ENCODE measurements around the gene MOB1B. TPM values are rescaled to one million over a fixed set of nuclear protein-coding genes. Genes with fewer than 3 reads are reported as not detected.
"Not testable (repeated sequence)": the region's sequence is repeated elsewhere in the genome, so short reads cannot be mapped to it uniquely, and the experiment has no call there.

Gene MOB1B
- total and polyA plus RNA-seq, 5 donors: 5.6 to 26.2 (median 18.7) TPM

- Histone ChIP-seq H3K4me3 (ENCODE audit: low read length) (peak overlapping the region; percentile 80), H3K27me3 (ENCODE audit: control insufficient read depth, insufficient read depth) (no peaks in the 10 kb centered on the region), H3K4me1 (ENCODE audit: control insufficient read depth, insufficient read depth, low read length) (peaks cover 3% of the 10 kb centered on the region), H3K27ac (ENCODE audit: low read length) (no peak overlapping the region), H3K9me3 (ENCODE audit: control insufficient read depth, low read length) (no peaks in the 10 kb centered on the region)
- no peak for ATAC-seq
- intact Hi-C loops (cut with DNase I): loop anchor here in 3 of 4 donors (10.0 kb wide), 2 partner anchors 150 to 160 kb away; partner anchors contain the start of gene GRSF1 (in 2 of the 3)
- DNase-seq: no peak
- WGBS: 73% methylated on average over 10 of the region's 10 CpGs
Observed at GRCh38 chr4:70994387-70995099, 92.4 kb downstream of the MOB1B start.

- no peak overlapping the region for H3K4me3 ChIP-seq (ENCODE audit: low read length)
- no peaks in the 10 kb centered on the region for H3K27me3 ChIP-seq (ENCODE audit: control insufficient read depth, insufficient read depth)
- intact Hi-C loops (cut with DNase I): loop anchor here in 3 of 4 donors (10.0 kb wide), 2 partner anchors 151 to 161 kb away; partner anchors contain the start of gene GRSF1 (in 2 of the 3)
- ATAC-seq: no peak
- peaks cover 3% of the 10 kb centered on the region for H3K4me1 ChIP-seq (ENCODE audit: control insufficient read depth, insufficient read depth, low read length)
- H3K27ac ChIP-seq (ENCODE audit: low read length): no peak overlapping the region
- H3K9me3 ChIP-seq (ENCODE audit: control insufficient read depth, low read length): no peaks in the 10 kb centered on the region
- no peak for DNase-seq
- 62% methylated on average over 4 of the region's 4 CpGs for WGBS
Observed at GRCh38 chr4:70996018-70996360, 93.8 kb downstream of the MOB1B start.

DNA sequence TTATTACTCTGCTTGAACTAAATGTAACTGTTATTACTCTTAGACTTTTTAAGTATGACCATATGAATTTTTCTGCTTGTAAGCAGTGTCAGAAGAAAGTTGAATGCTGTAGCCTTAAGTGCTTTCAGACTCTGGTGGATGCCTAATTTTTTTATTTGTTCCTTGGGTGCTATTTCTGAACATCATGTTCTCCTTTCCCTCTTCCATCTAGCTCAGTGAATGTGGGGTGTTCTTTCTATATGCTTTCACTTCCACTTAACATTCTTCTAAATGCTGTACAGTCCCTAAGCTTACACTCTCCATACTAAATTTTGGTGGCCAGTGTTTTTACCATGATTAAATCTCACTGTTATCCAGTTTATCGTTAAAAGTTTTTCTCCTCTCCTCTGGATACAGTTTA is 94.9 kb downstream of the MOB1B start:
- H3K4me3 ChIP-seq (ENCODE audit: low read length): no peak overlapping the region
- intact Hi-C loops (cut with DNase I): loop anchor here in 3 of 4 donors (10.0 kb wide), 2 partner anchors 152 to 162 kb away; partner anchors contain the start of gene GRSF1 (in 2 of the 3)
- H3K9me3 ChIP-seq (ENCODE audit: control insufficient read depth, low read length): no peaks in the 10 kb centered on the region
- no peak overlapping the region for H3K27ac ChIP-seq (ENCODE audit: low read length)
- no peak for ATAC-seq
- WGBS: 81% methylated on average over 1 of the region's 1 CpG
- peaks cover 3% of the 10 kb centered on the region for H3K4me1 ChIP-seq (ENCODE audit: control insufficient read depth, insufficient read depth, low read length)
- H3K27me3 ChIP-seq (ENCODE audit: control insufficient read depth, insufficient read depth): no peaks in the 10 kb centered on the region
- no peak for DNase-seq

DNA sequence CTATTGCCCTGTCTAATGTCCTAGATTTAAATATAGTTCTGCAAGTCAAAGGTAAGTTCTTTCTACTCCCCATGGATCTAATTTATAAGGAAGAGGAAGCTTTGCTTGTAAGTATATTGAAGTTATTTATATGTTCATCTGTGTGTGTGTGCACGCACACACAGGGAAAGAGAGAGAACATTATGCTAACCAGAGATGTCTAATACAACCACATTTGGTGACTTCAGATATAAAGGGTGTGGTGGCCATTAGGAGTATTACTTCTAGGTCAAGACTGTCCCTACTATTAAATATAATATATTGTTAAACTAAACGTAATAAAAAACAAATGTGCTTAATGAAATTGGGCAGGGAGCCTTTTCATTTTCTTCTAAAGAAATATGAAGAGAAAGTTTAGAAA is 95.4 kb downstream of the MOB1B start:
- intact Hi-C loops (cut with DNase I): loop anchor here in 3 of 4 donors (10.0 kb wide), 2 partner anchors 153 to 163 kb away; partner anchors contain the start of gene GRSF1 (in 2 of the 3)
- Histone ChIP-seq H3K4me1 (ENCODE audit: control insufficient read depth, insufficient read depth, low read length) (peaks cover 3% of the 10 kb centered on the region), H3K27ac (ENCODE audit: low read length) (no peak overlapping the region)

DNA sequence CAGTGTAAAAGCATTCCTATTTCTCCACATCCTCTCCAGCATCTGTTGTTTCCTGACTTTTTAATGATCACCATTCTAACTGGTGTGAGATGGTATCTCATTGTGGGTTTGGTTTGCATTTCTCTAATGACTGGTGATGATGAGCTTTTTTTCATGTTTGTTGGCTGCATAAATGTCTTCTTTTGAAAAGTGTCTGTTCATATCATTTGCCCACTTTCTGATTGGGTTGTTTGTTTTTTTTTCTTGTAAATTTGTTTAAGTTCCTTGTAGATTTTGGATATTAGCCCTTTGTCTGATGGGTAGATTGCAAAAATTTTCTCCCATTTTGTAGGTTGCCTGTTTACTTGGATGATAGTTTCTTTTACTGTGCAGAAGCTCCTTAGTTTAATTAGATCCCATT is 97.5 kb downstream of the MOB1B start:
- not testable (repeated sequence) for H3K9me3 ChIP-seq (ENCODE audit: control insufficient read depth, low read length); DNase-seq; H3K27me3 ChIP-seq (ENCODE audit: control insufficient read depth, insufficient read depth); H3K27ac ChIP-seq (ENCODE audit: low read length); H3K4me3 ChIP-seq (ENCODE audit: low read length); ATAC-seq; H3K4me1 ChIP-seq (ENCODE audit: control insufficient read depth, insufficient read depth, low read length)
- intact Hi-C loops (cut with DNase I): loop anchor here in 3 of 4 donors (10.0 kb wide), 2 partner anchors 155 to 165 kb away; partner anchors contain the start of gene GRSF1 (in 2 of the 3)

More for the DNA sequence above, 95.4 kb downstream of the MOB1B start:
- H3K27me3 ChIP-seq (ENCODE audit: control insufficient read depth, insufficient read depth): no peaks in the 10 kb centered on the region
- ATAC-seq: no peak
- H3K9me3 ChIP-seq (ENCODE audit: control insufficient read depth, low read length): no peaks in the 10 kb centered on the region
- H3K4me3 ChIP-seq (ENCODE audit: low read length): no peak overlapping the region
- 58% methylated on average over 2 of the region's 2 CpGs for WGBS
- DNase-seq: no peak

DNA sequence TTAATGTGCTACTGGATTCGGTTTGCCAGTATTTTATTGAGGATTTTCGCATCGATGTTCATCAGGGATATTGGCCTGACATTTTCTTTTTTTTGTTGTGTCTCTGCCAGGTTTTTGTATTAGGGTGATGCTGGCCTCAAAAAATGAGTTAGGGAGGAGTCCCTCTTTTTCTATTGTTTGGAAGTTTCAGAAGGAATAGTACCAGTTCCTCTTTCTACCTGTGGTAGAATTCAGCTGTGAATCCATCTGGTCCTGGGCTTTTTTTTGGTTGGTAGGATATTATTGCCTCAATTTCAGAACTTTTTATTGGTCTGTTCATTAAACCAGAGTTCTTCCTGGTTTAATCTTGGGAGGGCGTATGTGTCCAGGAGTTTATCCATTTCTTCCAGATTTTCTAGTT is 99.2 kb downstream of the MOB1B start:
- ATAC-seq; H3K27ac ChIP-seq (ENCODE audit: low read length); H3K4me1 ChIP-seq (ENCODE audit: control insufficient read depth, insufficient read depth, low read length); H3K4me3 ChIP-seq (ENCODE audit: low read length); H3K9me3 ChIP-seq (ENCODE audit: control insufficient read depth, low read length); DNase-seq; H3K27me3 ChIP-seq (ENCODE audit: control insufficient read depth, insufficient read depth); intact Hi-C loops (cut with DNase I): not testable (repeated sequence)
- 97% methylated on average over 4 of the region's 4 CpGs for WGBS

- H3K4me1 ChIP-seq (ENCODE audit: control insufficient read depth, insufficient read depth, low read length): no peaks in the 10 kb centered on the region
- ATAC-seq (no peak), DNase-seq (peak in 2 of 3 donors; percentile 24 to 36)
- H3K4me3 ChIP-seq (ENCODE audit: low read length): no peak overlapping the region
- H3K27me3 ChIP-seq (ENCODE audit: control insufficient read depth, insufficient read depth): no peaks in the 10 kb centered on the region
- intact Hi-C loops (cut with DNase I): no loop called here
- 76% methylated on average over 7 of the region's 7 CpGs for WGBS
- H3K27ac ChIP-seq (ENCODE audit: low read length): no peak overlapping the region
- H3K9me3 ChIP-seq (ENCODE audit: control insufficient read depth, low read length): no peaks in the 10 kb centered on the region
Observed at GRCh38 chr4:71004281-71004851, 102.2 kb downstream of the MOB1B start.

- ATAC-seq; H3K4me1 ChIP-seq (ENCODE audit: control insufficient read depth, insufficient read depth, low read length); H3K9me3 ChIP-seq (ENCODE audit: control insufficient read depth, low read length); H3K27ac ChIP-seq (ENCODE audit: low read length); intact Hi-C loops (cut with DNase I); H3K4me3 ChIP-seq (ENCODE audit: low read length); H3K27me3 ChIP-seq (ENCODE audit: control insufficient read depth, insufficient read depth): not testable (repeated sequence)
- WGBS: 91% methylated on average over 6 of the region's 6 CpGs
- DNase-seq: peak in 1 of 3 donors; percentile 30
Observed at GRCh38 chr4:71005025-71005424, 102.9 kb downstream of the MOB1B start.

DNA sequence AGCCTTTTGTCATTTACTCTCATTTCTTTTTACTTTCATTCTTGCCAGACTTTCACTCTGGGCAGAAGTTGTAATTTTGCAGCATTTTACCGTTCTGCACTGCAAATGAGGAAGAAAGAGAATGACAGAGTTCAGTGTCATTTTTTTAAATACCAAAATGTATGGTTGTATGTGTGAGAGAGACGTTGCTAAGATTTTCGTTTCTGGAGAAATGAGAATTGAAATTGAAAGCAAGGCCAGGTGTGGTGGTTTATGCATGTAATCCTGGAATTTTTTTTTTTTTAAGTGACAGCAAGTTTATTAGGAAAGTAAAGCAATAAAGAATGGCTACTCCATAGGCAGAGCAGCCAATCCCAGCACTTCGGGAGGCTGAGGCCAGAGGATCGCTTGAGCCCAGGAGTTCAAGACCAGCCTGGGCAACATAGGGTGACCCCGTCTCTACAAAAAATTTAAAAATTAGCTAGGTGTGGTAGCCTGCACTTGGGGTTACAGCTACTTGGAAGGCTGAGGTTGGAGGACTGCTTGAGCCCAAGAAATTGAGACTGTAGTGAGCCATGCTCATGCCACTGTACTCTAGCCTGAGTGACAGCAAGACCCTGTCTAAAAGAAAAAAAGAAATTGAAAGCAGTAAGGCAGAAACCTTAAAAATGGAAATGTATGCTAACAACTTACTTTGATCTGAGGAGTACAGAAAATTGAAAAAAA is 104.2 kb downstream of the MOB1B start:
- no peak overlapping the region for H3K4me3 ChIP-seq (ENCODE audit: low read length)
- H3K27me3 ChIP-seq (ENCODE audit: control insufficient read depth, insufficient read depth): no peaks in the 10 kb centered on the region
- H3K4me1 ChIP-seq (ENCODE audit: control insufficient read depth, insufficient read depth, low read length): no peaks in the 10 kb centered on the region
- DNase-seq (no peak), ATAC-seq (no peak)
- 89% methylated on average over 6 of the region's 6 CpGs for WGBS
- intact Hi-C loops (cut with DNase I): no loop called here
- H3K27ac ChIP-seq (ENCODE audit: low read length): no peak overlapping the region
- H3K9me3 ChIP-seq (ENCODE audit: control insufficient read depth, low read length): no peaks in the 10 kb centered on the region

DNA sequence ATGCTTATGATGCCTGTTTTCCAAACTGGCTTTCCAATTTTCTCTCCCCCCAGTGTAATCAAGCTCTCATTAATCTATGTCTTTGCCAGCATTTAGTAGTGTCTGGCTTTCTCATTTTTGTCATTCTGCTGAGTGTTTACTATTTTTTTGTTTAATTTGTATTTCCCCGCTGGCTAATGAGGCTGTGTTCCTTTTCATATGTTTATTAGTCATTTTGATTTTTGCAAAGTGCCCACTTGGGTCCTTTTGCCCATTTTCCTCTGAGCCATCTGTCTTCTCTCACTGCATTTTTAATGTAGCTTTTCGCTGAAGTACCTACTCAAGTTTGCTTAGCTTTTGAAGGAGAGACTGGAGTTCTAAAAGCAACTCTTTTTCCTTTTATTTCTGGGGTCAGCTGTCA is 106.0 kb downstream of the MOB1B start:
- Histone ChIP-seq H3K4me1 (ENCODE audit: control insufficient read depth, insufficient read depth, low read length) (no peaks in the 10 kb centered on the region), H3K4me3 (ENCODE audit: low read length) (no peak overlapping the region), H3K27ac (ENCODE audit: low read length) (no peak overlapping the region), H3K9me3 (ENCODE audit: control insufficient read depth, low read length) (no peaks in the 10 kb centered on the region), H3K27me3 (ENCODE audit: control insufficient read depth, insufficient read depth) (no peaks in the 10 kb centered on the region)
- 96% methylated on average over 2 of the region's 2 CpGs for WGBS
- DNase-seq: no peak
- no peak for ATAC-seq
- intact Hi-C loops (cut with DNase I): no loop called here

- no peak for ATAC-seq
- WGBS: 74% methylated on average over 3 of the region's 3 CpGs
- Histone ChIP-seq H3K4me1 (ENCODE audit: control insufficient read depth, insufficient read depth, low read length) (no peaks in the 10 kb centered on the region), H3K9me3 (ENCODE audit: control insufficient read depth, low read length) (no peaks in the 10 kb centered on the region), H3K27ac (ENCODE audit: low read length) (no peak overlapping the region), H3K27me3 (ENCODE audit: control insufficient read depth, insufficient read depth) (no peaks in the 10 kb centered on the region), H3K4me3 (ENCODE audit: low read length) (no peak overlapping the region)
- no peak for DNase-seq
- intact Hi-C loops (cut with DNase I): no loop called here
Observed at GRCh38 chr4:71009086-71009485, 106.9 kb downstream of the MOB1B start.

Measured in right cardiac atrium (tissue), 5 donors.